Sigmoid colon (tissue), 7 donors: ENCODE data around the gene PRKAR2B. TPM values are rescaled to one million over a fixed set of nuclear protein-coding genes. Genes with fewer than 3 reads are reported as not detected.

Source experiments
- DNase-seq: peaks from one replicate; pipeline ENCODE4 v3.0.0-alpha.2; 2019
- H3K27ac ChIP-seq, 4 donors: fragments of 200-600 bp; sonication (generic); one replicate each; pipeline ENCODE4 v1.5.1; 2016 to 2019; ENCODE audit warnings: mild to moderate bottlenecking in 1 of 4
- H3K27me3 ChIP-seq, 3 donors: fragments of 200-600 bp; sonication (generic); one replicate each; pipeline ENCODE4 v1.5.1; 2019; ENCODE audit warnings: mild to moderate bottlenecking in 1 of 3
- H3K36me3 ChIP-seq, 4 donors: fragments of 200-600 bp; sonication (generic); one replicate each; pipeline ENCODE4 v1.5.1; 2016 to 2019
- H3K4me1 ChIP-seq, 4 donors: fragments of 200-600 bp; sonication (generic); one replicate each; pipeline ENCODE4 v1.5.1; 2017 to 2019
- H3K4me3 ChIP-seq, 4 donors: fragments of 200-600 bp; sonication (generic); one replicate each; pipeline ENCODE4 v1.5.1; 2017 to 2019; ENCODE audit warnings: mild to moderate bottlenecking in 2 of 4, moderate library complexity in 1 of 4
- H3K9me3 ChIP-seq, 4 donors: fragments of 200-600 bp in 3 of 4; sonication (generic) in 3 of 4; one replicate each; pipeline versions ENCODE4 v1.5.1 to v1.6.1; 2013 to 2019
- CTCF ChIP-seq, 4 experiments: fragments of 450-650 bp in 3 of 4; fragments of 200-600 bp in 1 of 4; IDR thresholded peaks; one replicate each; pipeline ENCODE4 v1.5.1; 2016 to 2019; ENCODE audit warnings: antibody characterized with exemption in 4 of 4, mild to moderate bottlenecking in 3 of 4, moderate library complexity in 2 of 4
- EP300 ChIP-seq, 4 donors: sonication (generic); formaldehyde crosslinking; IDR thresholded peaks; one replicate each; pipeline ENCODE4 v1.6.1; 2017; ENCODE audit warnings: antibody characterized with exemption in 4 of 4
- POLR2A ChIP-seq, 2 donors: fragments of 450-650 bp; IDR thresholded peaks; one replicate each; pipeline ENCODE4 v1.6.1; 2016; ENCODE audit warnings: antibody characterized with exemption in 2 of 2, mild to moderate bottlenecking in 2 of 2, moderate library complexity in 2 of 2
- POLR2AphosphoS5 ChIP-seq, 4 donors: sonication (generic); formaldehyde crosslinking; IDR thresholded peaks; one replicate each; pipeline ENCODE4 v1.6.1; 2017; ENCODE audit warnings: antibody characterized with exemption in 4 of 4
- WGBS, 2 donors: extraction: QIAGEN DNeasy Blood & Tissue Kit; methylation state at CpG; one replicate each; pipeline ENCODE4 v1.1.7; 2013; 5-methylcytosine and 5-hydroxymethylcytosine counted together
- intact Hi-C: fragments of 100-400 bp; cut with DNase I; formaldehyde crosslinking; loops from one replicate; pipeline ENCODE4 v1.15.1; 2023
- polyA plus RNA-seq, 3 donors: library from polyadenylated mRNA; stranded (reverse); fragments of 200-250 nt; gene quantifications; one replicate each; pipeline ENCODE4 v1.2.3, GENCODE V29; 2013
- total RNA-seq, 4 donors: library from RNA; depleted of rRNA; stranded (reverse); fragments of >200 nt; gene quantifications; one replicate each; pipeline ENCODE4 v1.1.0, GENCODE V29; 2016
- donor health status: healthy with polysubstance abuse.
- donor health status: Bipolar disorder and iron deficiency.
- donor health status: healthy.

Gene PRKAR2B
- total RNA-seq: 10 to 100 TPM; 20.2 to 40.0 (median 31.2) TPM
- 10 to 100 TPM in 2 of 3 donors, 1 to 10 TPM in 1; 8.1 to 12.6 (median 12.0) TPM for polyA plus RNA-seq

GRCh38 chr7:107044347-107045194 lies at the start of gene PRKAR2B:
Gene PRKAR2B (plus strand): TSS chr7:107044705. CDS start chr7:107044908, 203 bp downstream.
- no peaks in the 10 kb centered on the region for H3K27me3 ChIP-seq
- peak; percentile 89 for DNase-seq
- H3K4me3 ChIP-seq: peak within 1 kb of the TSS; percentile 66 to 90 (median 77)
- no peaks in the 10 kb centered on the region for H3K9me3 ChIP-seq
- TF ChIP-seq CTCF (IDR thresholded peaks at IDR 0.05) (no peak), POLR2AphosphoS5 (IDR thresholded peaks at IDR 0.05) (peak in 3 of 4 donors; percentile 28 to 56 (median 33))
- peak within 1 kb of the TSS; percentile 76 to 89 (median 83) for H3K27ac ChIP-seq
- intact Hi-C loops: loop anchor here (10.0 kb wide), 2 partner anchors 100 to 380 kb away; partner anchors contain the start of gene CCDC71L
- no peaks in the 10 kb centered on the region for H3K36me3 ChIP-seq
- peaks cover 0 to 21% (median 14%) of the 10 kb centered on the region in 4 donors for H3K4me1 ChIP-seq
- 0 to 1% methylated on average over 110 of the region's 110 CpGs for WGBS, 2 donors

GRCh38 chr7:106994833-106995232 lies 49.7 kb upstream of the PRKAR2B start:
- no peaks in the 10 kb centered on the region for H3K4me1 ChIP-seq
- no peaks in the 10 kb centered on the region for H3K27me3 ChIP-seq
- no peaks in the 10 kb centered on the region for H3K9me3 ChIP-seq
- intact Hi-C loops: no loop called here
- 91 to 95% methylated on average over 7 of the region's 7 CpGs for whole genome bisulfite sequencing, 2 donors
- TF ChIP-seq CTCF (IDR thresholded peaks at IDR 0.05) (no peak), EP300 (IDR thresholded peaks at IDR 0.05) (no peak), POLR2AphosphoS5 (IDR thresholded peaks at IDR 0.05) (no peak), POLR2A (IDR thresholded peaks at IDR 0.05) (no peak)
- no peak overlapping the region for H3K27ac ChIP-seq
- H3K36me3 ChIP-seq: no peaks in the 10 kb centered on the region
- H3K4me3 ChIP-seq: no peak overlapping the region
- DNase-seq: no peak

- 62 to 85% methylated on average over 5 of the region's 5 CpGs for WGBS, 2 donors
These were observed 46.8 kb upstream of the PRKAR2B start for GRCh38 chr7:106997487-106998271.

GRCh38 chr7:106999023-106999422 lies 45.5 kb upstream of the PRKAR2B start:
- H3K4me1 ChIP-seq: no peaks in the 10 kb centered on the region
- TF ChIP-seq POLR2A (IDR thresholded peaks at IDR 0.05) (no peak), CTCF (IDR thresholded peaks at IDR 0.05) (no peak), POLR2AphosphoS5 (IDR thresholded peaks at IDR 0.05) (no peak), EP300 (IDR thresholded peaks at IDR 0.05) (no peak)
- WGBS, 2 donors: 84 to 85% methylated on average over 2 of the region's 2 CpGs
- H3K36me3 ChIP-seq: no peaks in the 10 kb centered on the region
- no peak overlapping the region for H3K4me3 ChIP-seq
- no peak overlapping the region for H3K27ac ChIP-seq
- DNase-seq: no peak
- intact Hi-C loops: no loop called here
- H3K27me3 ChIP-seq: no peaks in the 10 kb centered on the region
- H3K9me3 ChIP-seq: no peaks in the 10 kb centered on the region

More at GRCh38 chr7:106997487-106998271, 46.8 kb upstream of the PRKAR2B start:
- no peaks in the 10 kb centered on the region for H3K36me3 ChIP-seq
- no peaks in the 10 kb centered on the region for H3K9me3 ChIP-seq
- no peaks in the 10 kb centered on the region for H3K27me3 ChIP-seq
- DNase-seq: no peak
- H3K4me3 ChIP-seq: no peak overlapping the region
- TF ChIP-seq POLR2AphosphoS5 (IDR thresholded peaks at IDR 0.05): no peak
- no peak for TF ChIP-seq POLR2A (IDR thresholded peaks at IDR 0.05)
- TF ChIP-seq CTCF (IDR thresholded peaks at IDR 0.05): no peak
- no peak for TF ChIP-seq EP300 (IDR thresholded peaks at IDR 0.05)
- intact Hi-C loops: no loop called here
- H3K27ac ChIP-seq: no peak overlapping the region
- no peaks in the 10 kb centered on the region for H3K4me1 ChIP-seq
